GM08714 (cell line): Measurements from ENCODE around the gene PPP1R3C.

Experiments used
- H3K4me3 ChIP-seq: fragments of 200-500 bp; sonication (Bioruptor generic); 2 replicates; pipeline ENCODE4 v1.5.1; 2014; ENCODE audit warnings: mild to moderate bottlenecking, low read length, inconsistent platforms
- ZNF274 ChIP-seq: IDR thresholded peaks from 2 replicates; pipeline ENCODE4 v1.6.1; 2012; ENCODE audit warnings: mild to moderate bottlenecking, low read depth, low read length

The PPP1R3C gene

GRCh38 chr10:91642831-91643692 lies 10.2 kb upstream of the PPP1R3C start:
- H3K4me3 ChIP-seq = no peak overlapping the region

GRCh38 chr10:91636892-91637291 lies 4.0 kb upstream of the PPP1R3C start:
- no peak overlapping the region for H3K4me3 ChIP-seq
- TF ChIP-seq ZNF274 = no peak

More at GRCh38 chr10:91642831-91643692, 10.2 kb upstream of the PPP1R3C start:
- no peak for TF ChIP-seq ZNF274

- H3K4me3 ChIP-seq = no peak overlapping the region
- TF ChIP-seq ZNF274 = no peak
Observed at GRCh38 chr10:91635401-91636400, 2.8 kb upstream of the PPP1R3C start.

- no peak overlapping the region for H3K4me3 ChIP-seq
- TF ChIP-seq ZNF274 = no peak
Observed at GRCh38 chr10:91634898-91635297, 2.0 kb upstream of the PPP1R3C start.

- TF ChIP-seq ZNF274 = no peak
- no peak overlapping the region for H3K4me3 ChIP-seq
Observed at GRCh38 chr10:91634246-91634645, 1.4 kb upstream of the PPP1R3C start.

GRCh38 chr10:91630625-91631024 lies 2.2 kb downstream of the PPP1R3C start:
- H3K4me3 ChIP-seq = no peak overlapping the region
- TF ChIP-seq ZNF274 = no peak

GRCh38 chr10:91629715-91630549 lies 2.9 kb downstream of the PPP1R3C start:
- H3K4me3 ChIP-seq = no peak overlapping the region
- no peak for TF ChIP-seq ZNF274

- no peak overlapping the region for H3K4me3 ChIP-seq
- no peak for TF ChIP-seq ZNF274
Observed at GRCh38 chr10:91628383-91628782, 4.5 kb downstream of the PPP1R3C start.

GRCh38 chr10:91627344-91628102 lies 5.3 kb downstream of the PPP1R3C start:
- H3K4me3 ChIP-seq = no peak overlapping the region
- TF ChIP-seq ZNF274 = no peak

GRCh38 chr10:91626936-91627335 lies 5.9 kb downstream of the PPP1R3C start:
- H3K4me3 ChIP-seq = no peak overlapping the region
- TF ChIP-seq ZNF274 = no peak

GRCh38 chr10:91624633-91625032 lies 8.2 kb downstream of the PPP1R3C start:
- no peak for TF ChIP-seq ZNF274

GRCh38 chr10:91622601-91623000 lies 10.3 kb downstream of the PPP1R3C start:
- no peak overlapping the region for H3K4me3 ChIP-seq
- TF ChIP-seq ZNF274 = no peak

More at GRCh38 chr10:91624633-91625032, 8.2 kb downstream of the PPP1R3C start:
- no peak overlapping the region for H3K4me3 ChIP-seq

GRCh38 chr10:91621483-91622113 lies 11.3 kb downstream of the PPP1R3C start:
- H3K4me3 ChIP-seq = no peak overlapping the region
- no peak for TF ChIP-seq ZNF274
